Activated CD8-positive, alpha-beta memory T cell treated with anti-CD3 and anti-CD28 coated beads, Interleukin-2, amount 50 U/mL, for 1 hour (primary cell): ENCODE measurements around the gene INPP5K.

Experiments used
- DNase-seq: peaks from one replicate; pipeline ENCODE4 v3.0.0-alpha.2; 2020; ENCODE audit errors: extremely low read depth

INPP5K gene

GRCh38 chr17:1485423-1486376, 30.7 kb downstream of the INPP5K start:
- no peak for DNase-seq

- no peak for DNase-seq
Measured at GRCh38 chr17:1484676-1485422, 31.6 kb downstream of the INPP5K start.

GRCh38 chr17:1484060-1484535, 32.3 kb downstream of the INPP5K start:
- no peak for DNase-seq

GRCh38 chr17:1482680-1483079, 33.7 kb downstream of the INPP5K start:
- DNase-seq, result no peak

- no peak for DNase-seq
Measured at GRCh38 chr17:1481736-1482135, 34.7 kb downstream of the INPP5K start.

GRCh38 chr17:1480747-1481465, 35.5 kb downstream of the INPP5K start:
- no peak for DNase-seq

- no peak for DNase-seq
Measured at GRCh38 chr17:1478418-1478817, 38.0 kb downstream of the INPP5K start.

- DNase-seq, result no peak
Measured at GRCh38 chr17:1475321-1475854, 41.0 kb downstream of the INPP5K start.

GRCh38 chr17:1474402-1475189, 41.8 kb downstream of the INPP5K start:
- DNase-seq, result no peak

- no peak for DNase-seq
Measured at GRCh38 chr17:1473841-1474240, 42.6 kb downstream of the INPP5K start.

- DNase-seq, result no peak
Measured at GRCh38 chr17:1473170-1473569, 43.2 kb downstream of the INPP5K start.

GRCh38 chr17:1471911-1472821, 44.2 kb downstream of the INPP5K start:
- no peak for DNase-seq

GRCh38 chr17:1471490-1471889, 44.9 kb downstream of the INPP5K start:
- no peak for DNase-seq

- DNase-seq, result no peak
Measured at GRCh38 chr17:1470755-1471462, 45.5 kb downstream of the INPP5K start.

- DNase-seq, result no peak
Measured at GRCh38 chr17:1470071-1470754, 46.2 kb downstream of the INPP5K start.

GRCh38 chr17:1469231-1469852, 47.1 kb downstream of the INPP5K start:
- no peak for DNase-seq

GRCh38 chr17:1467898-1468492, 48.4 kb downstream of the INPP5K start:
- DNase-seq, result no peak

- DNase-seq, result no peak
Measured at GRCh38 chr17:1467258-1467657, 49.2 kb downstream of the INPP5K start.
